AG08396 (cell line): Measurements from ENCODE around the gene MRPL12.

ENCODE experiments used
- DNase-seq: peaks from one replicate; pipeline ENCODE4 v3.0.0; 2012; ENCODE audit warnings: low spot score, mixed read lengths

MRPL12 gene

GRCh38 chr17:81740395-81740961 lies 37.3 kb downstream of the MRPL12 start:
- DNase-seq = no peak

- DNase-seq = no peak
These were observed 38.0 kb downstream of the MRPL12 start for GRCh38 chr17:81741049-81741593.

- no peak for DNase-seq
These were observed 38.7 kb downstream of the MRPL12 start for GRCh38 chr17:81741594-81742452.
